GM19025 (cell line): ENCODE results near the gene ASPM.
A peak's percentile ranks its signal among the peaks of the same experiment; 100 is the strongest.

ENCODE experiments used
- ATAC-seq: cut with Tn5 transposase; IDR thresholded peaks from one replicate; pipeline ENCODE4 v1.9.1; 2021; ENCODE audit warnings: mild to moderate bottlenecking, low read depth, moderate library complexity; ENCODE audit not compliant: unreplicated experiment

The ASPM gene

GRCh38 chr1:197146101-197147095, at the start of gene ASPM:
ASPM (minus strand) TSS chr1:197146669; CDS start chr1:197146437, 232 bp downstream.
- peak; percentile 99 for ATAC-seq

- ATAC-seq = no peak
Measured at GRCh38 chr1:197195100-197195499, 48.6 kb upstream of the ASPM start.

- no peak for ATAC-seq
Measured at GRCh38 chr1:197184190-197184589, 37.7 kb upstream of the ASPM start.

- ATAC-seq = no peak
Measured at GRCh38 chr1:197183195-197183748, 36.8 kb upstream of the ASPM start.

- no peak for ATAC-seq
Measured at GRCh38 chr1:197182716-197183115, 36.2 kb upstream of the ASPM start.

- ATAC-seq = peak; percentile 42
Measured at GRCh38 chr1:197181982-197182381, 35.5 kb upstream of the ASPM start.

- no peak for ATAC-seq
Measured at GRCh38 chr1:197180252-197180878, 33.9 kb upstream of the ASPM start.

- peak; percentile 34 for ATAC-seq
Measured at GRCh38 chr1:197178998-197179397, 32.5 kb upstream of the ASPM start.

- no peak for ATAC-seq
Measured at GRCh38 chr1:197174818-197175217, 28.3 kb upstream of the ASPM start.

- no peak for ATAC-seq
Measured at GRCh38 chr1:197173571-197174507, 27.4 kb upstream of the ASPM start.

GRCh38 chr1:197171531-197171930, 25.1 kb upstream of the ASPM start:
- ATAC-seq = no peak

- ATAC-seq = no peak
Measured at GRCh38 chr1:197170538-197170937, 24.1 kb upstream of the ASPM start.

- ATAC-seq = no peak
Measured at GRCh38 chr1:197159461-197159860, 13.0 kb upstream of the ASPM start.

GRCh38 chr1:197156692-197157091, 10.2 kb upstream of the ASPM start:
- ATAC-seq = no peak

- no peak for ATAC-seq
Measured at GRCh38 chr1:197152662-197153061, 6.2 kb upstream of the ASPM start.

- no peak for ATAC-seq
Measured at GRCh38 chr1:197151185-197151584, 4.7 kb upstream of the ASPM start.

- no peak for ATAC-seq
Measured at GRCh38 chr1:197150336-197151005, 4.0 kb upstream of the ASPM start.

GRCh38 chr1:197149340-197149739, 2.9 kb upstream of the ASPM start:
- ATAC-seq = no peak

GRCh38 chr1:197145446-197146024, 934 bp downstream of the ASPM start:
- ATAC-seq = no peak
